ENCODE measurements around the gene WDR36. TPM values are rescaled to one million over a fixed set of nuclear protein-coding genes. Genes with fewer than 3 reads are reported as not detected.
"Not testable (repeated sequence)": the region's sequence is repeated elsewhere in the genome, so short reads cannot be mapped to it uniquely, and the experiment has no call there.

The WDR36 gene
- total and polyA plus RNA-seq, 5 donors = 4.5 to 14.8 (median 13.5) TPM

GRCh38 chr5:111135946-111136345 lies 43.8 kb downstream of the WDR36 start:
- Histone ChIP-seq H3K4me1 (ENCODE audit: control insufficient read depth, insufficient read depth, low read length) (peaks cover 3% of the 10 kb centered on the region), H3K27me3 (ENCODE audit: control insufficient read depth, insufficient read depth) (no peaks in the 10 kb centered on the region), H3K27ac (ENCODE audit: low read length) (no peak overlapping the region), H3K4me3 (ENCODE audit: low read length) (no peak overlapping the region), H3K9me3 (ENCODE audit: control insufficient read depth, low read length) (no peaks in the 10 kb centered on the region)
- 86% methylated on average over 5 of the region's 5 CpGs for WGBS
- DNase-seq (no peak), ATAC-seq (peak; percentile 31 to 58)
- intact Hi-C loops (cut with DNase I) = no loop called here

DNA sequence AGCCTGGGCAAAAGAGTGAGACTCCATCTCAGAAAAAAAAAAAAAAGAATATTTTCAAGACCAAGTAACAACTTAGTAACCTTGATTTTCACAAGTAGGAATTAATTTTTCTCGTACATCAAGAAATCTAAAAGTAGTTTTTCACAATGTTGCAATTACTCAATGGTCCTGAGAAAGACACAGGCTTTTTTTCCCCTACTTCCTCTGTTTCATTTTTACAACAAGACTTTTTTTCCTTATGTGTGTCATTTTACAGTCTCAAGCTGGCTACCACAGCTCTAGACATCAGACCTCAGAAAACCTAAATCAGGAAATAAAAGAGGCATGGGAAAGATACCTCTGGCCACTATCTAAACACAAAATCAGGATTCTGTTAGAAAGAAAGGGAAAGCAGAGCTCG lies 45.9 kb downstream of the WDR36 start:
- DNase-seq (no peak), ATAC-seq (no peak)
- Histone ChIP-seq H3K27me3 (ENCODE audit: control insufficient read depth, insufficient read depth) (no peaks in the 10 kb centered on the region), H3K4me3 (ENCODE audit: low read length) (no peak overlapping the region), H3K9me3 (ENCODE audit: control insufficient read depth, low read length) (no peaks in the 10 kb centered on the region), H3K27ac (ENCODE audit: low read length) (no peak overlapping the region), H3K4me1 (ENCODE audit: control insufficient read depth, insufficient read depth, low read length) (peaks cover 3% of the 10 kb centered on the region)
- 86% methylated on average over 2 of the region's 2 CpGs for WGBS
- intact Hi-C loops (cut with DNase I) = no loop called here

GRCh38 chr5:111141471-111141870 lies 49.3 kb downstream of the WDR36 start:
- 95% methylated on average over 1 of the region's 1 CpG for WGBS
- H3K27ac ChIP-seq (ENCODE audit: low read length); H3K9me3 ChIP-seq (ENCODE audit: control insufficient read depth, low read length): not testable (repeated sequence)

GRCh38 chr5:111142932-111143331 lies 50.8 kb downstream of the WDR36 start:
- H3K27me3 ChIP-seq (ENCODE audit: control insufficient read depth, insufficient read depth) = no peaks in the 10 kb centered on the region
- no peak overlapping the region for H3K4me3 ChIP-seq (ENCODE audit: low read length)
- intact Hi-C loops (cut with DNase I) = no loop called here
- H3K27ac ChIP-seq (ENCODE audit: low read length) = no peak overlapping the region
- no peak for DNase-seq
- no peaks in the 10 kb centered on the region for H3K4me1 ChIP-seq (ENCODE audit: control insufficient read depth, insufficient read depth, low read length)
- WGBS = 92% methylated on average over 4 of the region's 4 CpGs
- ATAC-seq = no peak
- H3K9me3 ChIP-seq (ENCODE audit: control insufficient read depth, low read length) = no peaks in the 10 kb centered on the region

More at GRCh38 chr5:111141471-111141870, 49.3 kb downstream of the WDR36 start:
- H3K4me1 ChIP-seq (ENCODE audit: control insufficient read depth, insufficient read depth, low read length); DNase-seq; H3K4me3 ChIP-seq (ENCODE audit: low read length); ATAC-seq; intact Hi-C loops (cut with DNase I); H3K27me3 ChIP-seq (ENCODE audit: control insufficient read depth, insufficient read depth): not testable (repeated sequence)

DNA sequence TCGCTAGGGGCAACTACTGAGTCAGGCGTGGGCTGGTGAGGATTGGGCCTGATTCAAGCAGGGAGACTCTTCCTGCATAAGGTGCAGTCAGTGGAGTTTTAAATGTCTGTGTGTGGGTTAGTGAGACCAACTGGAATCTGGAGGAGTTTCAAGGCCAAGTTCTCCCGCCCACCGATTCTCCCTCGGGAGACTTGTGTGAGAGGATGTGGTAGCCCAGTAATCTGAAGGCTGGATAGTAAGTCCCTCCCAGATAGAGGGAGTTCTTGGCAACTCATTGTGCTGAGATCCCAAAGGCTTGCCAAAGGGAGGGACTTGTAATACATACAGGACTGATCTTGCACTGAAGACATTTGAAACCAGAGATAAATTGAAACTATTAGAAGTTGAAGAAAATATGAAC lies 51.8 kb downstream of the WDR36 start:
- no peak overlapping the region for H3K27ac ChIP-seq (ENCODE audit: low read length)
- peak; percentile 97 to 99 for ATAC-seq
- no peaks in the 10 kb centered on the region for H3K27me3 ChIP-seq (ENCODE audit: control insufficient read depth, insufficient read depth)
- intact Hi-C loops (cut with DNase I) = no loop called here
- WGBS = 32% methylated on average over 5 of the region's 5 CpGs
- H3K4me3 ChIP-seq (ENCODE audit: low read length) = no peak overlapping the region
- H3K4me1 ChIP-seq (ENCODE audit: control insufficient read depth, insufficient read depth, low read length) = no peaks in the 10 kb centered on the region
- H3K9me3 ChIP-seq (ENCODE audit: control insufficient read depth, low read length) = no peaks in the 10 kb centered on the region
- DNase-seq = peak; percentile 74 to 91 (median 84)

DNA sequence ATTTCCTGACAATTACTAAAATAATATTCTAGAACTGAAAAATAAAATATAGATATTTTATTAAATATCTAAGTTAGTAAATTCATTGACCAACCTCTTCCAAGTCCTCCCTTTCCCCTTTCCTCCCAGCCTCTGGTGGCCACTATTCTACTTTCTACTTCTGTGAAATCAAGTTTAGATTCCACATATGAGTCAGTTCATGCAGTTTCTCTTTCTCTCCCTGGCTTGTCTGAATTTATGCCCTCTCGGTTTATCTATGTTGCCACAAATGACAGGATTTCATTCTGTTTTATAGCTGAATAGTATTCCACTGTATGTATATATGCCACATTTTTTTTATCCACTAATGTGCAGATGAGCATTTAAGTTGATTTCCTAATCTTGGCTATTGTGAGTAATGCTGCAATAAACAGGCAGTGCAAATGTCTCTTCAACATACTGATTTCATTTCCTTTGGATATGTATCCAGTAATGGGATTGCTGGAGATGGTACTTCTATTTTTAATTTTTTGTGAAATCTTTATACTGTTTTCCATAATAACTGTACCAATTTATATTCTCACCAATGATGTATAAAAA lies 52.3 kb downstream of the WDR36 start:
- Histone ChIP-seq H3K27me3 (ENCODE audit: control insufficient read depth, insufficient read depth) (no peaks in the 10 kb centered on the region), H3K9me3 (ENCODE audit: control insufficient read depth, low read length) (no peaks in the 10 kb centered on the region), H3K4me3 (ENCODE audit: low read length) (no peak overlapping the region), H3K27ac (ENCODE audit: low read length) (no peak overlapping the region), H3K4me1 (ENCODE audit: control insufficient read depth, insufficient read depth, low read length) (no peaks in the 10 kb centered on the region)
- no peak for DNase-seq
- intact Hi-C loops (cut with DNase I) = no loop called here
- 56% methylated on average over 1 of the region's 1 CpG for WGBS
- ATAC-seq = no peak

DNA sequence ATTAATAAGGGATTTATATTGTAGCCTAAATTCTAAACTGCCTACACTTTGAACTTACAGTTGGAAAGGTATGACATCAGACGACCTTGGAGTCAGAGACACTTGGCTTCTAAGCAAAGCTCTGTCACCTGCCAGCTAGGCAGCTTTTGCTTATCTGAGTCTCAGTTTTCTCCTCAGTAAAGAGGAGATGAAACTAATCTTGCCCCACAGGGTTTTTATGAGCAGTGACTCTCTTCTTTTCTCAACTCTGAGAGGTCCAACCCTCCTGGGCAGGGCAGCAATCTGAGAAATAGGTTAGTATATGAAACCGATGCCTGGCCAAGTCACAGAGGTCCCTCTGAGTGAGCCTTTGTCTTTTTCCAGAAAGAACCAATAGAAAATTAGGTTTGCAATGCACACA lies 53.9 kb downstream of the WDR36 start:
- Histone ChIP-seq H3K9me3 (ENCODE audit: control insufficient read depth, low read length) (no peaks in the 10 kb centered on the region), H3K4me3 (ENCODE audit: low read length) (no peak overlapping the region), H3K27me3 (ENCODE audit: control insufficient read depth, insufficient read depth) (no peaks in the 10 kb centered on the region), H3K4me1 (ENCODE audit: control insufficient read depth, insufficient read depth, low read length) (no peaks in the 10 kb centered on the region), H3K27ac (ENCODE audit: low read length) (no peak overlapping the region)
- WGBS = 66% methylated on average over 2 of the region's 2 CpGs
- ATAC-seq = no peak
- no peak for DNase-seq
- intact Hi-C loops (cut with DNase I) = no loop called here

DNA sequence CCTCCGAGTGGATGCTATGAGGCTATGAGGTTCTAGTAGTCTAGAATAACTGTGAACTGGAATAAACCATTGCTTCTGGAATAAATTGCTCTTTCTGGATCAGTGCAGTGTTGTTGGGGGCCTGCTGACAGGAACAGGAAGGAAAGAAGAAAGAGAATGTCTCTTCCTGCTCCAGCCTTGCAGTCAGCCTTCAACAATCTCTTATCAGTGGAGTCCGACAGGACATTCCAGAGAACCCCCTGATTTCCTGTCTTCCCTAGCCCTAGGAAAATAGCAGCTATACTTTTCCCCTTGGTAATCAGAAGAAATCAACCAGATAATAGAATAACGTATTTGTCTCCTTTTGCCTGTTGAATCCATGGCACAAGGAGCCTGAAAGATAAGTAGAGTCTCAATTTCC lies 55.4 kb downstream of the WDR36 start:
- 54% methylated on average over 3 of the region's 3 CpGs for WGBS
- H3K27me3 ChIP-seq (ENCODE audit: control insufficient read depth, insufficient read depth) = no peaks in the 10 kb centered on the region
- intact Hi-C loops (cut with DNase I) = no loop called here
- no peaks in the 10 kb centered on the region for H3K4me1 ChIP-seq (ENCODE audit: control insufficient read depth, insufficient read depth, low read length)
- no peak for ATAC-seq
- no peak overlapping the region for H3K4me3 ChIP-seq (ENCODE audit: low read length)
- no peak for DNase-seq
- no peaks in the 10 kb centered on the region for H3K9me3 ChIP-seq (ENCODE audit: control insufficient read depth, low read length)
- H3K27ac ChIP-seq (ENCODE audit: low read length) = no peak overlapping the region

- WGBS = 76% methylated on average over 2 of the region's 2 CpGs
- Histone ChIP-seq H3K4me1 (ENCODE audit: control insufficient read depth, insufficient read depth, low read length) (no peaks in the 10 kb centered on the region), H3K27ac (ENCODE audit: low read length) (no peak overlapping the region), H3K9me3 (ENCODE audit: control insufficient read depth, low read length) (no peaks in the 10 kb centered on the region), H3K4me3 (ENCODE audit: low read length) (no peak overlapping the region), H3K27me3 (ENCODE audit: control insufficient read depth, insufficient read depth) (no peaks in the 10 kb centered on the region)
- intact Hi-C loops (cut with DNase I) = no loop called here
- no peak for ATAC-seq
- no peak for DNase-seq
Observed at GRCh38 chr5:111151998-111152397, 59.9 kb downstream of the WDR36 start.

- Histone ChIP-seq H3K27ac (ENCODE audit: low read length) (no peak overlapping the region), H3K27me3 (ENCODE audit: control insufficient read depth, insufficient read depth) (no peaks in the 10 kb centered on the region), H3K9me3 (ENCODE audit: control insufficient read depth, low read length) (no peaks in the 10 kb centered on the region), H3K4me3 (ENCODE audit: low read length) (no peak overlapping the region), H3K4me1 (ENCODE audit: control insufficient read depth, insufficient read depth, low read length) (no peaks in the 10 kb centered on the region)
- ATAC-seq (no peak), DNase-seq (no peak)
- intact Hi-C loops (cut with DNase I) = no loop called here
- 58% methylated on average over 1 of the region's 1 CpG for WGBS
Observed at GRCh38 chr5:111153483-111153882, 61.3 kb downstream of the WDR36 start.

DNA sequence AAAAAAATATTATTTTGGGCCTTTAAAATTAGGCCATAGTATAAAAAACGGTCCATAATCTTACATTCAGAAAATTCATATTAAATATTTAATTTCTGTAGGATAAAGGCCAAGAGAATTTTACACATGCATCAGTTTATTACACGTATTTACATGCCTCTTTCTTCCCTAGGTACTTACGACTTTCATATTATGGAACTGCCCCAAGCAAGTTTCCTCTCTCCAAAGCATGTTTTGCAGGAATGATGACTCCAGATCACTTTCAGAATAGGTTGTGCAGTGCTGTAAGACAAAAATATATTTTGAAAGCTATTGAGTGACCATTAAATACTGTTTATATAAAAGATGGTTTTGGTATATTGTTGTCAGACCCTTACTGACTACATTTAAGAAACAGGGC lies 61.8 kb downstream of the WDR36 start:
- Histone ChIP-seq H3K4me1 (ENCODE audit: control insufficient read depth, insufficient read depth, low read length) (no peaks in the 10 kb centered on the region), H3K4me3 (ENCODE audit: low read length) (no peak overlapping the region), H3K9me3 (ENCODE audit: control insufficient read depth, low read length) (no peaks in the 10 kb centered on the region), H3K27ac (ENCODE audit: low read length) (no peak overlapping the region), H3K27me3 (ENCODE audit: control insufficient read depth, insufficient read depth) (no peaks in the 10 kb centered on the region)
- 84% methylated on average over 3 of the region's 3 CpGs for WGBS
- intact Hi-C loops (cut with DNase I) = no loop called here
- DNase-seq (no peak), ATAC-seq (no peak)

All from right cardiac atrium (tissue), 5 donors.